Measurements from ENCODE around the gene ARG1.

DNA sequence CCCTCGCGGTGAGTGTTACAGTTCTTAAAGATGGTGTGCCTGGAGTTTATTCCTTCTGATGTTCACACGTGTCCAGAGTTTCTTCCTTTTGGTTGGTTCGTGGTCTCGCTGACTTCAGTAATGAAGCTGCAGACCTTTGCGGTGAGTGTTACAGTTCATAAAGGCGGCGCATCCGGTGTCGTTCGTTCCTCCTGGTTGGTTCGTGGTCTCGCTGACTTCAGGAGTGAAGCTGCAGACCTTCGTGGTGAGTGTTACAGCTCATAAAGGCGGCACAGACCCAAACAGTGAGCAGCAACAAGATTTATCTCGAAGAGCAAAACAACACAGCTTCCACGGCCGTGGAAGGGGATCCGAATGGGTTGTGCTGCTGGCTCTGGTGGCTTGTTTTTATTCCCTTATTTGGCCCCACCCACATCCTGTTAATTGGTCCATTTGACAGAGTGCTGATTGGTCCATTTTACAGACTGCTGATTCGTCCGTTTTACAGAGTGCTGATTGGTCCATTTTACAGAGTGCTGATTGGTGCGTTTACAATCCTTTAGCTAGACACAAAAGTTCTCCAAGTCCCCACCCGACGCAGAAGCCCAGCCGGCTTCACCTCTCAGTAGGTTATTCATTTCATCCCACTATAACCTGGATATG lies 48.2 kb upstream of the ARG1 start:
- TF ChIP-seq, protein P1, sequence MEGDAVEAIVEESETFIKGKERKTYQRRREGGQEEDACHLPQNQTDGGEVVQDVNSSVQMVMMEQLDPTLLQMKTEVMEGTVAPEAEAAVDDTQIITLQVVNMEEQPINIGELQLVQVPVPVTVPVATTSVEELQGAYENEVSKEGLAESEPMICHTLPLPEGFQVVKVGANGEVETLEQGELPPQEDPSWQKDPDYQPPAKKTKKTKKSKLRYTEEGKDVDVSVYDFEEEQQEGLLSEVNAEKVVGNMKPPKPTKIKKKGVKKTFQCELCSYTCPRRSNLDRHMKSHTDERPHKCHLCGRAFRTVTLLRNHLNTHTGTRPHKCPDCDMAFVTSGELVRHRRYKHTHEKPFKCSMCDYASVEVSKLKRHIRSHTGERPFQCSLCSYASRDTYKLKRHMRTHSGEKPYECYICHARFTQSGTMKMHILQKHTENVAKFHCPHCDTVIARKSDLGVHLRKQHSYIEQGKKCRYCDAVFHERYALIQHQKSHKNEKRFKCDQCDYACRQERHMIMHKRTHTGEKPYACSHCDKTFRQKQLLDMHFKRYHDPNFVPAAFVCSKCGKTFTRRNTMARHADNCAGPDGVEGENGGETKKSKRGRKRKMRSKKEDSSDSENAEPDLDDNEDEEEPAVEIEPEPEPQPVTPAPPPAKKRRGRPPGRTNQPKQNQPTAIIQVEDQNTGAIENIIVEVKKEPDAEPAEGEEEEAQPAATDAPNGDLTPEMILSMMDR (IDR thresholded peaks at IDR 0.05; ENCODE audit: low read length) = no peak
- TF ChIP-seq EZH2phosphoT487 (IDR thresholded peaks at IDR 0.05; ENCODE audit: low read length) = no peak
